SU-DHL-6 (cell line): ENCODE measurements around the gene KSR2.

Source experiments
- H2AFZ ChIP-seq: fragments of 200-600 bp; sonication (generic); 2 replicates; pipeline ENCODE4 v1.6.1; 2014; ENCODE audit warnings: low read depth, mild to moderate bottlenecking, moderate library complexity, mixed read lengths, antibody characterized with exemption, low read length; ENCODE audit not compliant: severe bottlenecking
- H3F3A ChIP-seq: fragments of 200-600 bp; shearing (Covaris generic); 2 replicates; pipeline ENCODE4 v1.6.0; 2016; ENCODE audit warnings: antibody characterized with exemption, mild to moderate bottlenecking; ENCODE audit not compliant: insufficient read depth
- H3K27ac ChIP-seq: fragments of 200-600 bp; sonication (generic); 2 replicates; pipeline ENCODE4 v1.5.1; 2016; ENCODE audit warnings: low read depth, mild to moderate bottlenecking, low read length, moderate library complexity, mixed read lengths
- H3K27me3 ChIP-seq: fragments of 200-600 bp; sonication (generic), shearing (Covaris generic); 2 replicates; pipeline ENCODE4 v1.6.0; 2014; ENCODE audit warnings: mild to moderate bottlenecking, low read length
- H3K36me3 ChIP-seq: fragments of 200-600 bp; sonication (generic); 2 replicates; pipeline ENCODE4 v1.6.1; 2014; ENCODE audit warnings: mild to moderate bottlenecking, low read length, mixed read lengths
- H3K4me2 ChIP-seq: fragments of 300-600, 200-600 bp; shearing (Covaris generic), sonication (generic); 2 replicates; pipeline ENCODE4 v1.6.0; 2014; ENCODE audit warnings: low read length, low read depth, mild to moderate bottlenecking; ENCODE audit not compliant: poor library complexity, severe bottlenecking
- H3K4me3 ChIP-seq: fragments of 200-600 bp; sonication (generic); 2 replicates; pipeline ENCODE4 v1.5.1; 2014; ENCODE audit warnings: antibody characterized with exemption, low read length, mild to moderate bottlenecking, mixed read lengths; ENCODE audit not compliant: insufficient read depth, poor library complexity, severe bottlenecking
- H3K79me2 ChIP-seq: fragments of 200-600 bp; sonication (generic); 2 replicates; pipeline ENCODE4 v1.6.1; 2014; ENCODE audit warnings: mild to moderate bottlenecking, low read length, moderate library complexity; ENCODE audit not compliant: insufficient read depth
- H3K9ac ChIP-seq: fragments of 200-600 bp; sonication (generic); 2 replicates; pipeline ENCODE4 v1.7.0; 2014; ENCODE audit warnings: mild to moderate bottlenecking, low read length
- H3K9me2 ChIP-seq: fragments of 200-600 bp; sonication (generic); replicated peaks from 2 replicates; pipeline ENCODE4 v1.6.1; 2014; ENCODE audit warnings: low read length; ENCODE audit not compliant: insufficient read depth
- H3K9me3 ChIP-seq: fragments of 200-600 bp; sonication (generic); 2 replicates; pipeline ENCODE4 v1.6.1; 2014; ENCODE audit warnings: low read length, mixed read lengths; ENCODE audit not compliant: insufficient read depth
- H4K20me1 ChIP-seq: fragments of 200-600 bp; sonication (generic); 2 replicates; pipeline ENCODE4 v1.6.1; 2014; ENCODE audit warnings: low read depth, mild to moderate bottlenecking, antibody characterized with exemption, low read length, moderate library complexity, mixed read lengths
- CTCF ChIP-seq: fragments of 200-600 bp; sonication (generic); IDR thresholded peaks from one replicate; pipeline ENCODE4 v1.5.1; 2017; ENCODE audit warnings: antibody characterized with exemption, mild to moderate bottlenecking, low read length, moderate library complexity; ENCODE audit not compliant: insufficient read depth, poor library complexity, severe bottlenecking
- EZH2phosphoT487 ChIP-seq: fragments of 200-600 bp; sonication (generic), shearing (Covaris generic); conservative IDR thresholded peaks from 2 replicates; pipeline ENCODE4 v1.6.1; 2018; ENCODE audit warnings: mild to moderate bottlenecking, antibody characterized with exemption, low read length, moderate library complexity, mixed read lengths

KSR2 gene

GRCh38 chr12:117797202-117797601 lies 171.6 kb downstream of the KSR2 start:
- no peaks in the 10 kb centered on the region for H3K36me3 ChIP-seq
- no peaks in the 10 kb centered on the region for H3K79me2 ChIP-seq
- no peaks in the 10 kb centered on the region for H4K20me1 ChIP-seq
- H3F3A ChIP-seq, result no peaks in the 10 kb centered on the region
- H3K27ac ChIP-seq, result no peak overlapping the region
- H3K4me2 ChIP-seq, result no peak overlapping the region
- H3K9me3 ChIP-seq, result no peaks in the 10 kb centered on the region; the same call in 1 of the 2 replicates
- H3K4me3 ChIP-seq, result no peak overlapping the region
- no peak overlapping the region for H2AFZ ChIP-seq
- no peak for TF ChIP-seq EZH2phosphoT487
- TF ChIP-seq CTCF, result no peak
- H3K9me2 ChIP-seq, result no peaks in the 10 kb centered on the region
- no peak overlapping the region for H3K9ac ChIP-seq
- no peaks in the 10 kb centered on the region for H3K27me3 ChIP-seq

GRCh38 chr12:117792877-117793424 lies 175.8 kb downstream of the KSR2 start:
- Histone ChIP-seq H3K9ac (no peak overlapping the region), H2AFZ (no peak overlapping the region), H3K27me3 (no peaks in the 10 kb centered on the region), H3K4me3 (no peak overlapping the region), H3K36me3 (no peaks in the 10 kb centered on the region), H3K79me2 (no peaks in the 10 kb centered on the region), H3K27ac (no peak overlapping the region), H3K4me2 (no peak overlapping the region), H4K20me1 (no peaks in the 10 kb centered on the region), H3K9me2 (no peaks in the 10 kb centered on the region), H3F3A (no peaks in the 10 kb centered on the region), H3K9me3 (no peaks in the 10 kb centered on the region; the same call in 1 of the 2 replicates)
- TF ChIP-seq EZH2phosphoT487, result no peak
- no peak for TF ChIP-seq CTCF

DNA sequence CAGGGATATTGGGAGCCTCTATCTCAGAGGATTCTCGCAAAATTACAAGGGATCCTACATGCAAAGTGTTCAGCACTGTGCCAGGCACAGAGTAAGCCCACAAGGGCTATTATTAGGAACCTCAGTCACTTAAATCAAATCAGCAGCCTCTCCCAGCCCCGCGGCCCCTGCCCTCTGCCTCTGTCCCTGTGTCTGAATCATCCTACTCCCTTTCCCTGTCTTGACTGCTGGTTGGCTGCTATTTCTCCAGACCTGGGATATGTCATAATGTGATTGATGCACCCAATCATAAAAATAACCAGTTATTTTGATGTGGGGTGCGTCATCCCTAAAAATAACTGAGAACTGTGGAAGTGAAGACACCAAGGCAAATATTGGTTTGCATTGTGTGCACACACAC lies 176.3 kb downstream of the KSR2 start:
- H3K36me3 ChIP-seq, result no peaks in the 10 kb centered on the region
- H3K27ac ChIP-seq, result no peak overlapping the region
- no peak overlapping the region for H3K4me2 ChIP-seq
- TF ChIP-seq EZH2phosphoT487 (no peak), CTCF (no peak)
- no peak overlapping the region for H3K4me3 ChIP-seq
- no peak overlapping the region for H2AFZ ChIP-seq
- no peak overlapping the region for H3K9ac ChIP-seq
- no peaks in the 10 kb centered on the region for H3K9me2 ChIP-seq
- no peaks in the 10 kb centered on the region for H4K20me1 ChIP-seq
- H3K9me3 ChIP-seq, result no peaks in the 10 kb centered on the region; the same call in 1 of the 2 replicates
- H3F3A ChIP-seq, result no peaks in the 10 kb centered on the region
- H3K79me2 ChIP-seq, result no peaks in the 10 kb centered on the region
- H3K27me3 ChIP-seq, result no peaks in the 10 kb centered on the region
